Heart left ventricle (tissue), 11 donors: ENCODE results near the gene SNCG. TPM values are rescaled to one million over a fixed set of nuclear protein-coding genes. Genes with fewer than 3 reads are reported as not detected.

Experiments used
- polyA plus RNA-seq, 2 donors: library from polyadenylated mRNA; stranded (reverse); fragments of 200-250 nt; gene quantifications; one replicate each; pipeline ENCODE4 v1.2.3, GENCODE V29; 2013
- total RNA-seq, 9 donors: library from RNA; depleted of rRNA in 2 of 9; stranded (reverse); fragments of >200 nt in 2 of 9; fragmentation: NEBNext Ultra II Directional in 3 of 9; extraction: Animal tissue kit (Norgen Biotek cat#: 25700) in 3 of 9; gene quantifications; one replicate each; pipeline versions ENCODE4 v1.1.0 to v1.2.4, GENCODE V29; 2016 to 2023
- donor health status: ischemic (EF 13 %, LVEDD 7.1; RV severe dilation, severe dysfunction).
- donor health status: healthy with polysubstance abuse.
- donor health status: DM: no; HTN: yes; CAD: no.
- donor health status: DM: no; HTN: no; CAD: no.
- donor health status: ischemic (EF 25% LVEDD 5.7; RV mildly dilated, moderate dysfunction).
- donor health status: healthy.
- donor health status: DM: yes; HTN: yes; CAD: no.
- donor health status: PGD.
- donor health status: nonischemic (EF 23%, LVEDD 6.1; RV moderate dilation, normal function).

Gene SNCG
- total and polyA plus RNA-seq, 11 donors = 8.2 to 44.7 (median 18.5) TPM

Other genes with a start within 250 kb of the SNCG start
- gene BMPR1A, start 202.0 kb upstream of the SNCG start, total RNA-seq = 10 to 100 TPM; 19.9 to 72.0 (median 46.1) TPM
- 10 to 100 TPM in 1 of 2 donors, 1 to 10 TPM in 1; 6.3 to 18.6 TPM for gene BMPR1A, start 202.0 kb upstream of the SNCG start, polyA plus RNA-seq
- 10 to 100 TPM; 22.7 to 93.0 (median 34.3) TPM for gene MMRN2, start 984 bp upstream of the SNCG start, total RNA-seq
- 10 to 100 TPM; 15.8 to 30.9 TPM for gene MMRN2, start 984 bp upstream of the SNCG start, polyA plus RNA-seq
- 100 to 1,000 TPM in 1 of 9 donors, 10 to 100 TPM in 8; 21.2 to 189 (median 37.9) TPM for gene ADIRF, start 9.9 kb downstream of the SNCG start, total RNA-seq
- gene ADIRF, start 9.9 kb downstream of the SNCG start, polyA plus RNA-seq = 100 to 1,000 TPM in 1 of 2 donors, 10 to 100 TPM in 1; 86.1 to 123 TPM
- gene FAM25A, start 61.7 kb downstream of the SNCG start, total RNA-seq = not detected
- gene FAM25A, start 61.7 kb downstream of the SNCG start, polyA plus RNA-seq = not detected
- 100 to 1,000 TPM in 7 of 9 donors, 10 to 100 TPM in 2; 93.0 to 138 (median 115) TPM for gene GLUD1, start 136.2 kb downstream of the SNCG start, total RNA-seq
- 10 to 100 TPM; 42.9 to 88.5 TPM for gene GLUD1, start 136.2 kb downstream of the SNCG start, polyA plus RNA-seq
- gene SHLD2, start 136.6 kb downstream of the SNCG start, total RNA-seq = 10 to 100 TPM in 6 of 9 donors, 1 to 10 TPM in 3; 7.1 to 17.7 (median 10.3) TPM
- 10 to 100 TPM in 1 of 2 donors, 1 to 10 TPM in 1; 4.3 to 16.6 TPM for gene SHLD2, start 136.6 kb downstream of the SNCG start, polyA plus RNA-seq